Hypothalamus (tissue), 51 donors: ENCODE results near the gene OMD.

Experiments
- DNase-seq, 51 donors: peaks; one replicate each; lab custom pipeline; 2025; lab: John Stamatoyannopoulos, UW

The OMD gene

GRCh38 chr9:92378865-92379560 is 45.3 kb downstream of the OMD start:
- DNase-seq, result no peak

- no peak for DNase-seq
These were observed 46.4 kb downstream of the OMD start for GRCh38 chr9:92377876-92378275.

- DNase-seq, result no peak
These were observed 51.1 kb downstream of the OMD start for GRCh38 chr9:92373167-92373566.

GRCh38 chr9:92369075-92369474 is 55.2 kb downstream of the OMD start:
- no peak for DNase-seq
